Cerebellar nuclear complex (tissue), 1 donor: ENCODE results near the gene DNMBP.
"Not testable (repeated sequence)": the region's sequence is repeated elsewhere in the genome, so short reads cannot be mapped to it uniquely, and the experiment has no call there.

Experiments
- DNase-seq, 2 experiments: peaks; one replicate each; lab custom pipeline; 2025; lab: John Stamatoyannopoulos, UW

Gene DNMBP

GRCh38 chr10:99914236-99914635, 95.5 kb downstream of the DNMBP start:
- no peak for DNase-seq

- no peak for DNase-seq
These were observed 95.9 kb downstream of the DNMBP start for GRCh38 chr10:99913831-99914235.

- DNase-seq, result no peak
These were observed 97.7 kb downstream of the DNMBP start for GRCh38 chr10:99912041-99912440.

GRCh38 chr10:99908512-99908911, 101.2 kb downstream of the DNMBP start:
- no peak for DNase-seq

- no peak for DNase-seq
These were observed 103.3 kb downstream of the DNMBP start for GRCh38 chr10:99906470-99906869.

GRCh38 chr10:99905971-99906370, 103.8 kb downstream of the DNMBP start:
- DNase-seq, result no peak

GRCh38 chr10:99895867-99896266, 113.9 kb downstream of the DNMBP start:
- DNase-seq, result no peak

- DNase-seq, result not testable (repeated sequence)
These were observed 114.7 kb downstream of the DNMBP start for GRCh38 chr10:99895066-99895465.

GRCh38 chr10:99894613-99895012, 115.1 kb downstream of the DNMBP start:
- DNase-seq, result no peak

GRCh38 chr10:99888622-99889021, 121.1 kb downstream of the DNMBP start:
- no peak for DNase-seq

- DNase-seq, result no peak
These were observed 126.2 kb downstream of the DNMBP start for GRCh38 chr10:99883523-99883922.

- DNase-seq, result no peak
These were observed 128.4 kb downstream of the DNMBP start for GRCh38 chr10:99881371-99881770.

GRCh38 chr10:99880080-99880835, 129.5 kb downstream of the DNMBP start:
- DNase-seq, result no peak

GRCh38 chr10:99875473-99875872, 134.3 kb downstream of the DNMBP start:
- no peak for DNase-seq

- DNase-seq, result no peak
These were observed 135.2 kb downstream of the DNMBP start for GRCh38 chr10:99874341-99875085.

- no peak for DNase-seq
These were observed 135.9 kb downstream of the DNMBP start for GRCh38 chr10:99873846-99874245.

- DNase-seq, result no peak
These were observed 137.2 kb downstream of the DNMBP start for GRCh38 chr10:99872367-99873162.

- DNase-seq, result no peak
These were observed 139.5 kb downstream of the DNMBP start for GRCh38 chr10:99870123-99870730.

- DNase-seq, result no peak
These were observed 140.1 kb downstream of the DNMBP start for GRCh38 chr10:99869581-99870122.

- not testable (repeated sequence) for DNase-seq
These were observed 142.5 kb downstream of the DNMBP start for GRCh38 chr10:99867250-99867649.

GRCh38 chr10:99863535-99864240, 146.1 kb downstream of the DNMBP start:
- not testable (repeated sequence) for DNase-seq
